ENCODE measurements around the gene MACROD2. TPM values are rescaled to one million over a fixed set of nuclear protein-coding genes. Genes with fewer than 3 reads are reported as not detected.

The MACROD2 gene
- polyA plus RNA-seq, 1 donor from 2014 or later, result 23.2 TPM

GRCh38 chr20:15476186-15476585 is 1480.9 kb downstream of the MACROD2 start:
- H3K4me3 ChIP-seq (ENCODE audit: low read length), result no peak overlapping the region
- no peaks in the 10 kb centered on the region for H3K36me3 ChIP-seq (ENCODE audit: insufficient read depth, low read length)
- no peak overlapping the region for H3K4me2 ChIP-seq (ENCODE audit: low read length)
- H3F3A ChIP-seq (ENCODE audit: insufficient read depth, low read length, poor library complexity, severe bottlenecking), result no peaks in the 10 kb centered on the region
- H2AFZ ChIP-seq (ENCODE audit: low read depth, low read length), result no peak overlapping the region
- H3K9me2 ChIP-seq (ENCODE audit: insufficient read depth, low read length), result no peaks in the 10 kb centered on the region
- H3K27me3 ChIP-seq (ENCODE audit: insufficient read depth, low read depth, low read length), result no peaks in the 10 kb centered on the region
- TF ChIP-seq CTCF (IDR thresholded peaks at IDR 0.05; ENCODE audit: poor library complexity, severe bottlenecking), result no peak
- no peak for TF ChIP-seq EZH2 (IDR thresholded peaks at IDR 0.05; ENCODE audit: borderline replicate concordance, insufficient read depth, low read length, poor library complexity, severe bottlenecking)
- no peak for TF ChIP-seq POLR2AphosphoS5 (IDR thresholded peaks at IDR 0.05)
- no peak for TF ChIP-seq MXI1 (conservative IDR thresholded peaks at IDR 0.05; ENCODE audit: poor library complexity, severe bottlenecking)
- TF ChIP-seq EP300 (conservative IDR thresholded peaks at IDR 0.05; ENCODE audit: poor library complexity, severe bottlenecking), result no peak
- TF ChIP-seq TAF1 (IDR thresholded peaks at IDR 0.05; ENCODE audit: low read depth), result no peak
- TF ChIP-seq SMC3 (conservative IDR thresholded peaks at IDR 0.05; ENCODE audit: poor library complexity), result no peak
- TF ChIP-seq RAD21 (conservative IDR thresholded peaks at IDR 0.05), result no peak
- no peak for TF ChIP-seq REST (IDR thresholded peaks at IDR 0.05; ENCODE audit: borderline replicate concordance)
- no peak overlapping the region for H3K9ac ChIP-seq (ENCODE audit: low read length)
- H3K79me2 ChIP-seq (replicated peaks; ENCODE audit: insufficient read depth, low read length), result no peaks in the 10 kb centered on the region
- no peaks in the 10 kb centered on the region for H4K20me1 ChIP-seq (ENCODE audit: insufficient read depth)
- no peak overlapping the region for H3K27ac ChIP-seq (ENCODE audit: low read length)
- H3K9me3 ChIP-seq (ENCODE audit: low read length), result no peaks in the 10 kb centered on the region

DNA sequence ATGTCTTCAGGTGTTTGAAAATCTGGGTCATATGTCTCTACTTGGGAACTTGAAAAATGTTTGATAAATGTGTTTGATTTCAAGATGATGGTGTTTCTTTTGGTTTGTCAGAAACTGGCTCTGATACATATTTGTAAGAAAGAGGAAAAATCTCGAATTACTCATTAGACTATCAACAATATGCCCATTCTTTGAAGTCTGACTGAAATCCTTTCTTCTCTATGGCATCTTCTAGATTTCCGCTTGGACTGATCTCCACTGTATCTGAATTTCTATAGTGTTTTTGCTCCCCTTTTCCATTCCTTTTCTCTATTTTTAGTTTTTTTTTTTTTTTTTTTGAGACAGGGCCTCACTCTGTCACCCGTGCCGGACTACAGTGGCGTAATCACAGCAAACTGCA is 1481.5 kb downstream of the MACROD2 start:
- no peaks in the 10 kb centered on the region for H3K9me2 ChIP-seq (ENCODE audit: insufficient read depth, low read length)
- H3K27me3 ChIP-seq (ENCODE audit: insufficient read depth, low read depth, low read length), result no peaks in the 10 kb centered on the region
- no peaks in the 10 kb centered on the region for H3F3A ChIP-seq (ENCODE audit: insufficient read depth, low read length, poor library complexity, severe bottlenecking)
- no peaks in the 10 kb centered on the region for H3K79me2 ChIP-seq (replicated peaks; ENCODE audit: insufficient read depth, low read length)
- no peaks in the 10 kb centered on the region for H3K36me3 ChIP-seq (ENCODE audit: insufficient read depth, low read length)
- H3K9me3 ChIP-seq (ENCODE audit: low read length), result no peaks in the 10 kb centered on the region
- no peak overlapping the region for H3K27ac ChIP-seq (ENCODE audit: low read length)
- H4K20me1 ChIP-seq (ENCODE audit: insufficient read depth), result no peaks in the 10 kb centered on the region
- no peak overlapping the region for H3K9ac ChIP-seq (ENCODE audit: low read length)
- H3K4me2 ChIP-seq (ENCODE audit: low read length), result no peak overlapping the region
- H2AFZ ChIP-seq (ENCODE audit: low read depth, low read length), result no peak overlapping the region
- TF ChIP-seq MXI1 (conservative IDR thresholded peaks at IDR 0.05; ENCODE audit: poor library complexity, severe bottlenecking) (no peak), POLR2AphosphoS5 (IDR thresholded peaks at IDR 0.05) (no peak), RAD21 (conservative IDR thresholded peaks at IDR 0.05) (no peak), CTCF (IDR thresholded peaks at IDR 0.05; ENCODE audit: poor library complexity, severe bottlenecking) (no peak), EZH2 (IDR thresholded peaks at IDR 0.05; ENCODE audit: borderline replicate concordance, insufficient read depth, low read length, poor library complexity, severe bottlenecking) (no peak), REST (IDR thresholded peaks at IDR 0.05; ENCODE audit: borderline replicate concordance) (no peak), EP300 (conservative IDR thresholded peaks at IDR 0.05; ENCODE audit: poor library complexity, severe bottlenecking) (no peak), SMC3 (conservative IDR thresholded peaks at IDR 0.05; ENCODE audit: poor library complexity) (no peak), TAF1 (IDR thresholded peaks at IDR 0.05; ENCODE audit: low read depth) (no peak)
- H3K4me3 ChIP-seq (ENCODE audit: low read length), result no peak overlapping the region
